MM.1S (cell line): ENCODE results near the gene PLPPR3.
"Not testable (repeated sequence)": the region's sequence is repeated elsewhere in the genome, so short reads cannot be mapped to it uniquely, and the experiment has no call there.

ENCODE experiments used
- DNase-seq: peaks from one replicate; pipeline ENCODE4 v3.0.0-alpha.2; 2015
- H2AFZ ChIP-seq: fragments of 300-600 bp; sonication (generic); 2 replicates; pipeline ENCODE4 v1.6.0; 2016; ENCODE audit warnings: antibody characterized with exemption, low read length
- H3F3A ChIP-seq: fragments of 300-600 bp; sonication (generic); 2 replicates; pipeline ENCODE4 v1.6.1; 2016; ENCODE audit warnings: mild to moderate bottlenecking, antibody characterized with exemption, low read length, moderate library complexity, mixed read lengths; ENCODE audit not compliant: insufficient read depth
- H3K27ac ChIP-seq: fragments of 300-600 bp; sonication (generic); 2 replicates; pipeline ENCODE4 v1.5.1; 2016; ENCODE audit warnings: mild to moderate bottlenecking, low read length
- H3K27me3 ChIP-seq: fragments of 300-600 bp; sonication (generic); replicated peaks from 2 replicates; pipeline ENCODE4 v1.6.0; 2016; ENCODE audit warnings: low read length; ENCODE audit not compliant: insufficient read depth
- H3K36me3 ChIP-seq: fragments of 300-600 bp; sonication (generic); replicated peaks from 2 replicates; pipeline ENCODE4 v1.6.1; 2016; ENCODE audit warnings: mild to moderate bottlenecking, low read length, mixed read lengths; ENCODE audit not compliant: insufficient read depth
- H3K4me1 ChIP-seq: fragments of 300-600 bp; sonication (generic); 2 replicates; pipeline ENCODE4 v1.6.1; 2016; ENCODE audit warnings: low read length, mixed read lengths
- H3K4me2 ChIP-seq: fragments of 300-600 bp; sonication (generic); 2 replicates; pipeline ENCODE4 v1.6.0; 2016; ENCODE audit warnings: low read depth, low read length
- H3K4me3 ChIP-seq: fragments of 300-600 bp; sonication (generic); 2 replicates; pipeline ENCODE4 v1.5.1; 2016; ENCODE audit warnings: low read length, mixed read lengths
- H3K79me2 ChIP-seq: fragments of 300-600 bp; sonication (generic); 2 replicates; pipeline ENCODE4 v1.6.1; 2016; ENCODE audit warnings: mixed run types, low read length, mixed read lengths
- H3K9ac ChIP-seq: fragments of 300-600 bp; sonication (generic); 2 replicates; pipeline ENCODE4 v1.6.1; 2016; ENCODE audit warnings: low read length, mixed read lengths
- H3K9me2 ChIP-seq: fragments of 300-600 bp; sonication (generic); replicated peaks from 2 replicates; pipeline ENCODE4 v1.6.1; 2016; ENCODE audit warnings: mild to moderate bottlenecking, low read length, mixed read lengths; ENCODE audit not compliant: insufficient read depth
- H3K9me3 ChIP-seq: fragments of 300-600 bp; sonication (generic); replicated peaks from 2 replicates; pipeline ENCODE4 v1.6.1; 2016; ENCODE audit warnings: mild to moderate bottlenecking, low read length, mixed read lengths; ENCODE audit not compliant: insufficient read depth
- H4K20me1 ChIP-seq: fragments of 300-600 bp; sonication (generic); 2 replicates; pipeline ENCODE4 v1.6.1; 2016; ENCODE audit warnings: mild to moderate bottlenecking, low read length, moderate library complexity, mixed read lengths; ENCODE audit not compliant: insufficient read depth
- EZH2 ChIP-seq: fragments of 300-600 bp; sonication (generic); optimal IDR thresholded peaks from 2 replicates; pipeline ENCODE3; 2017; ENCODE audit warnings: low read depth, mild to moderate bottlenecking, antibody characterized with exemption, low read length, mixed read lengths
- EZH2phosphoT487 ChIP-seq: fragments of 300-600 bp; sonication (generic); IDR thresholded peaks from 2 replicates; pipeline ENCODE4 v1.6.1; 2018; ENCODE audit warnings: antibody characterized with exemption, low read length
- TF ChIP-seq, protein P1 (sequence below): fragments of 300-600 bp; sonication (generic); IDR thresholded peaks from 2 replicates; pipeline ENCODE4 v1.5.1; 2016; ENCODE audit warnings: antibody characterized with exemption, low read length, mixed read lengths

PLPPR3 gene

GRCh38 chr19:854549-854948, 32.8 kb upstream of the PLPPR3 start:
- no peaks in the 10 kb centered on the region for H3K79me2 ChIP-seq
- H4K20me1 ChIP-seq, result no peaks in the 10 kb centered on the region
- H3K4me2 ChIP-seq, result no peak overlapping the region
- H3F3A ChIP-seq, result no peaks in the 10 kb centered on the region
- H3K36me3 ChIP-seq, result no peaks in the 10 kb centered on the region
- H3K4me3 ChIP-seq, result no peak overlapping the region
- H3K27ac ChIP-seq, result no peak overlapping the region
- no peak for TF ChIP-seq EZH2
- no peak for TF ChIP-seq EZH2phosphoT487
- H3K9me3 ChIP-seq, result no peaks in the 10 kb centered on the region
- H3K27me3 ChIP-seq, result peaks cover 74% of the 10 kb centered on the region
- H3K9me2 ChIP-seq, result no peaks in the 10 kb centered on the region
- DNase-seq, result no peak
- no peaks in the 10 kb centered on the region for H3K4me1 ChIP-seq
- H3K9ac ChIP-seq, result no peak overlapping the region
- H2AFZ ChIP-seq, result no peak overlapping the region

DNA sequence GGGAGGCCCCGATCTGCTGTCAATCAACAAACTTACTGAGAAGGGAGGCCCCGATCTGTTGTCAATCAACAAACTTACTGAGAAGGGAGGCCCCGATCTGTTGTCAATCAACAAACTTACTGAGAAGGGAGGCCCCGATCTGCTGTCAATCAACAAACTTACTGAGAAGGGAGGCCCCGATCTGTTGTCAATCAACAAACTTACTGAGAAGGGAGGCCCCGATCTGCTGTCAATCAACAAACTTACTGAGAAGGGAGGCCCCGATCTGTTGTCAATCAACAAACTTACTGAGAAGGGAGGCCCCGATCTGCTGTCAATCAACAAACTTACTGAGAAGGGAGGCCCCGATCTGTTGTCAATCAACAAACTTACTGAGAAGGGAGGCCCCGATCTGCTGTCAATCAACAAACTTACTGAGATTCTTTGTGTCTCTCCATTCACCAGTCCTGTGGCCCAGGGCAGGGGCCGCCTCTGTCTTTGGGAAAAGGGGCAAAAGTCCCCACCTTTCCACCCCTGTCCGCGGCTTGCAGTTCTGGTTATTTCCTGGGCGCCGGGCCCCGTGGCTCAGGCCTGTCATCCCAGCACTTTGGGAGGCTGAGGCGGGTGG, 32.0 kb upstream of the PLPPR3 start:
- H3K79me2 ChIP-seq, H2AFZ ChIP-seq, H3K9me2 ChIP-seq, H3K4me2 ChIP-seq, H3K4me3 ChIP-seq, H3K4me1 ChIP-seq, H3K27ac ChIP-seq, H3K36me3 ChIP-seq, H3F3A ChIP-seq, H3K9ac ChIP-seq, DNase-seq, H3K9me3 ChIP-seq, H4K20me1 ChIP-seq: not testable (repeated sequence)
- H3K27me3 ChIP-seq, result peaks cover 74% of the 10 kb centered on the region

GRCh38 chr19:853014-853585, 31.3 kb upstream of the PLPPR3 start:
- Histone ChIP-seq H3K4me3 (no peak overlapping the region), H3K79me2 (no peaks in the 10 kb centered on the region), H3K4me2 (no peak overlapping the region), H3K36me3 (no peaks in the 10 kb centered on the region), H3K27me3 (peaks cover 74% of the 10 kb centered on the region), H3K9ac (no peak overlapping the region), H3K4me1 (no peaks in the 10 kb centered on the region), H2AFZ (no peak overlapping the region), H3K9me3 (no peaks in the 10 kb centered on the region), H3K9me2 (no peaks in the 10 kb centered on the region), H3K27ac (no peak overlapping the region), H3F3A (no peaks in the 10 kb centered on the region), H4K20me1 (no peaks in the 10 kb centered on the region)
- TF ChIP-seq, protein P1, sequence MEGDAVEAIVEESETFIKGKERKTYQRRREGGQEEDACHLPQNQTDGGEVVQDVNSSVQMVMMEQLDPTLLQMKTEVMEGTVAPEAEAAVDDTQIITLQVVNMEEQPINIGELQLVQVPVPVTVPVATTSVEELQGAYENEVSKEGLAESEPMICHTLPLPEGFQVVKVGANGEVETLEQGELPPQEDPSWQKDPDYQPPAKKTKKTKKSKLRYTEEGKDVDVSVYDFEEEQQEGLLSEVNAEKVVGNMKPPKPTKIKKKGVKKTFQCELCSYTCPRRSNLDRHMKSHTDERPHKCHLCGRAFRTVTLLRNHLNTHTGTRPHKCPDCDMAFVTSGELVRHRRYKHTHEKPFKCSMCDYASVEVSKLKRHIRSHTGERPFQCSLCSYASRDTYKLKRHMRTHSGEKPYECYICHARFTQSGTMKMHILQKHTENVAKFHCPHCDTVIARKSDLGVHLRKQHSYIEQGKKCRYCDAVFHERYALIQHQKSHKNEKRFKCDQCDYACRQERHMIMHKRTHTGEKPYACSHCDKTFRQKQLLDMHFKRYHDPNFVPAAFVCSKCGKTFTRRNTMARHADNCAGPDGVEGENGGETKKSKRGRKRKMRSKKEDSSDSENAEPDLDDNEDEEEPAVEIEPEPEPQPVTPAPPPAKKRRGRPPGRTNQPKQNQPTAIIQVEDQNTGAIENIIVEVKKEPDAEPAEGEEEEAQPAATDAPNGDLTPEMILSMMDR, result no peak
- TF ChIP-seq EZH2, result no peak
- no peak for TF ChIP-seq EZH2phosphoT487
- DNase-seq, result no peak

DNA sequence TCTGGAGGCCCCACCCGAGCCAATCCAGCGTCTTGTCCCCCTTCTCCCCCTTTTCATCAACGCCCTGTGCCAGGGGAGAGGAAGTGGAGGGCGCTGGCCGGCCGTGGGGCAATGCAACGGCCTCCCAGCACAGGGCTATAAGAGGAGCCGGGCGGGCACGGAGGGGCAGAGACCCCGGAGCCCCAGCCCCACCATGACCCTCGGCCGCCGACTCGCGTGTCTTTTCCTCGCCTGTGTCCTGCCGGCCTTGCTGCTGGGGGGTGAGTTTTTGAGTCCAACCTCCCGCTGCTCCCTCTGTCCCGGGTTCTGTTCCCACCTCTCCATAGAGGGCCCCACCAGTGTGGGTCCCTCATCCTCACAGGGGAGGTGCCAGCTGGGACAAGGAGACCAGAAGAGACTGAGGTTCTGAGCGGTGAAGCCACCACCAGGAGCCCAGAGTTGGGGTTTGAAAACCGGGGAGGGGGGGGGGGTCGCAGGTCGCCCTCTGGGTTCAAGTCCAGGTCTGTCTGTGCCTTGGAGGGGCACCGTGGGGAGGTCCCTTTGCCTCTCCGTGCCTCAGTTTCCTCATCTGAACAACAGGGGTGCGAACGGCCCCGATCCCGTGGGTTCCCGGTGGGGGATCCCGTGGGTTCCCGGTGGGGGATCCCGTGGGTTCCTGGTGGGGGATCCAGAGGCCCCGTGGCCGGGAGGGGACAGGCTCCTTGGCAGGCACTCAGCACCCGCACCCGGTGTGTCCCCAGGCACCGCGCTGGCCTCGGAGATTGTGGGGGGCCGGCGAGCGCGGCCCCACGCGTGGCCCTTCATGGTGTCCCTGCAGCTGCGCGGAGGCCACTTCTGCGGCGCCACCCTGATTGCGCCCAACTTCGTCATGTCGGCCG, 30.6 kb upstream of the PLPPR3 start, which contains the start of gene ELANE:
Gene ELANE, plus strand, starts transcription at position 168 of the 878 bp plus-strand sequence. Its CDS starts 26 bp downstream, at position 194.
- Histone ChIP-seq H3K36me3 (no peaks in the 10 kb centered on the region), H3K4me3 (no peak within 1 kb of the TSS), H3K9me3 (no peaks in the 10 kb centered on the region), H2AFZ (no peak within 1 kb of the TSS), H3F3A (no peaks in the 10 kb centered on the region), H3K4me1 (no peaks in the 10 kb centered on the region), H4K20me1 (no peaks in the 10 kb centered on the region), H3K9me2 (no peaks in the 10 kb centered on the region), H3K27ac (no peak within 1 kb of the TSS), H3K4me2 (no peak within 1 kb of the TSS), H3K27me3 (peaks cover 77% of the 10 kb centered on the region), H3K79me2 (no peaks in the 10 kb centered on the region), H3K9ac (no peak within 1 kb of the TSS)
- DNase-seq, result no peak
- TF ChIP-seq EZH2phosphoT487 (no peak), EZH2 (no peak)
- TF ChIP-seq, protein P1, result no peak
